ENCODE measurements around the gene SNX10.

The SNX10 gene

DNA sequence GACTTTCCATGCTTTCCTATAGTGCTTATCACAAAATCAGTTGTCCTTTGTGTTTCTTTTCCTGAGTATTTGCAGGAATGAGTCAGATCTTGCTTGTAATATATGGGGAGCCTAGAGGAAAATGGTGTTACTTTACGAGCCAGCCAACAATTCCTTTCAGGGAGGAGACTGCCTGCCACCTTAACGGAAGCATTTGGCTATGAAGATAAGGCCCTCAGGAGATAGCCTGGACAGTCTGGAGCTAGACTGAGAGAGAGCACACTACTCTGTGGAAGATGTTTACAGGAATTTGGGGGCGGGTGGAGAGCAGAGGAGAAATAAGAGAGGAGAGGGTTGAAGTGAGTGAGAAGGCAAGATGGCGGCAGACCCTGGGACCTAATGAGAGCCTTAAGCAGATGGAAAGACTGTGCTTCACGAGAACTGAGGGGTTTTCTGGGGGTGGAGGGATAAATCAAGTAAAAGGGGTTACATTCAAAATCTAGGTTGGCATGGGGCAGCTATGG, 126.3 kb downstream of the SNX10 start:
- DNase-seq (ENCODE audit: extremely low read depth, low read depth): no peak
- TF ChIP-seq, protein P1, sequence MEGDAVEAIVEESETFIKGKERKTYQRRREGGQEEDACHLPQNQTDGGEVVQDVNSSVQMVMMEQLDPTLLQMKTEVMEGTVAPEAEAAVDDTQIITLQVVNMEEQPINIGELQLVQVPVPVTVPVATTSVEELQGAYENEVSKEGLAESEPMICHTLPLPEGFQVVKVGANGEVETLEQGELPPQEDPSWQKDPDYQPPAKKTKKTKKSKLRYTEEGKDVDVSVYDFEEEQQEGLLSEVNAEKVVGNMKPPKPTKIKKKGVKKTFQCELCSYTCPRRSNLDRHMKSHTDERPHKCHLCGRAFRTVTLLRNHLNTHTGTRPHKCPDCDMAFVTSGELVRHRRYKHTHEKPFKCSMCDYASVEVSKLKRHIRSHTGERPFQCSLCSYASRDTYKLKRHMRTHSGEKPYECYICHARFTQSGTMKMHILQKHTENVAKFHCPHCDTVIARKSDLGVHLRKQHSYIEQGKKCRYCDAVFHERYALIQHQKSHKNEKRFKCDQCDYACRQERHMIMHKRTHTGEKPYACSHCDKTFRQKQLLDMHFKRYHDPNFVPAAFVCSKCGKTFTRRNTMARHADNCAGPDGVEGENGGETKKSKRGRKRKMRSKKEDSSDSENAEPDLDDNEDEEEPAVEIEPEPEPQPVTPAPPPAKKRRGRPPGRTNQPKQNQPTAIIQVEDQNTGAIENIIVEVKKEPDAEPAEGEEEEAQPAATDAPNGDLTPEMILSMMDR (IDR thresholded peaks at IDR 0.05; ENCODE audit: low read depth, low read length): no peak

DNA sequence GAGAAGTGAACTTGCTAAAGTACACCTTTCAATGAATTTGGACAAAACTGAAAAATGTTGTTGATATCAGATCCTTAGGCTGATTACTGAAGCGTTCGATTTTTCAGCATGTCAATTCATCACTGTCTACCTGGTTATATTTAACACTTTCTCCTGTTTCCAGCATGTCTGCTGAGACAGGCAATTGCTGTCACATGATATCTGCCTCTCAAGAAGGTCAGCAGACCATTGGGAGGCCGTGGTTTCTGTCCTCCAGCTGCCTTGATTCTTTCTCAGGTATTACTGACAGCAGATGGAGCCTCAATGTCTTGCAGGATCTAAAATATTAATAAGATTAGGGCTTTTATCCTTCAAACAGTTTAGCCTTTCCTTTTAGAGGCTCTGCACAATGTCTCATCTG, 127.5 kb downstream of the SNX10 start:
- TF ChIP-seq, protein P1 (IDR thresholded peaks at IDR 0.05; ENCODE audit: low read depth, low read length): no peak
- no peak for DNase-seq (ENCODE audit: extremely low read depth, low read depth)

DNA sequence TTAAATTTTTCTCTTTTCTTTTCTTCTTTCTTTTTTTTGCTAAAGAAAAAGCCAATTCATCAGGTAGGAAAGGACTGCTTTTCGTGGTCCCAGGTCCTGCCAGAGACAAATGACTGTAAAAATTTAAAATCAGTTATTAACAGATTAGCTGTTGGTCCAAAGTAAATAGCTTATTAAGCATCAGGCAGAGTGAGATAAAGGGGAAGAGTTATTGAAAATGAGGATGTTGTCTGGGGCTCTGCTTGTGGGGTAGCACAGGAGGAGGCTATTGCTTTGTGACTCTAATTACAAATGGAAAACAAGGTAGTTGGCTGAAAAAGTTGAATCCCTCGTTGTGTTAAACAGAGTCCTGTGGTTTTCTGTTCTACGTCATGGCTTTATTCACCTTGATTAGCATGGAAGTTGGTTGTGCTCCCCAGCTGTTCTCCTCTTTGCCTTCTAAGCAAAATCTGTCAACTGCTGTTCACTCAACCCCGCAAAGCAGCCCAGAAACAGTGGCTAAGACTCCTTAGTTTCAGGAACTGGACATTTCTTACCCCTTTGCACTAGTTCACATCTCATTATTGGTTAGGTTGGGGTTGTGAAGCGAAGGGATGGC, 128.9 kb downstream of the SNX10 start:
- TF ChIP-seq, protein P1 (IDR thresholded peaks at IDR 0.05; ENCODE audit: low read depth, low read length): no peak
- DNase-seq (ENCODE audit: extremely low read depth, low read depth): no peak

DNA sequence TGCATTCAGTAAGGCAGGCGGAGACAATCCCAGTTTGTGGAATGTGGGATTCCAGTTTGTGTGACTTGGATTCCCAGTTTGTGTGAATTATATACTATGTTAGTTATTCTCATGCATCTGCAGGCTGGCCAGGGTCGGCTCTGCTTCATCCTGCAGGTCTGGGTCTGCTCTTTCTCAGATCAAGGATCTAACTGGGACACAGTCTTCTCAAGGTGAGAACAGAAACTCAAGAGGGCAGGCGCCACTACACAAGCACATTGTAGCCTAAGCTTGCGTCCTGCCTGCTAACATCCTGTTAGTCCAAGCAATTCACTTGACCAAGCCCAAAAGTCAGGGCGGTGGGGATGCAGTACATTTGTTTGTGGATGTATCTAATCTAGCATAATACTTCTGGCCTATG, 131.1 kb downstream of the SNX10 start:
- no peak for DNase-seq (ENCODE audit: extremely low read depth, low read depth)
- TF ChIP-seq, protein P1 (IDR thresholded peaks at IDR 0.05; ENCODE audit: low read depth, low read length): no peak

DNA sequence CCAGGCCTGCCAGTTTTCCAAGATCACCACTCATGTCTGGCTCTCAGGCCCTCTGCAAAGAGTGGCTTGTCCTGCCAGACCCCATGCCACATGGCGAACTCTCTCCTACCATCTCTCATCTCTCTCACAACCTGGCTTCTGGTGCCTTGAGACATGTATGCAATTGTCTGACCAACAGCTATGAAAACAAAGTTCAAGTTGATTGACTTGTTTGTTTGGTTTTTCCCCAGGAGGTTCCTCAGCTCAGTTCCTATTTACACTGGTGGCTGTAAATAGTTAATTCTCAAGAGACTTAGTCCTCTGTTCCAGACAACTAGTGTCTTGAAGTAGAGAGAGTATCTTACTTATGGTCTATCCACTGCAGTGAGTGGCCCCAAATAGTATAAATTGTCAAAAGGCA, 131.8 kb downstream of the SNX10 start:
- TF ChIP-seq, protein P1 (IDR thresholded peaks at IDR 0.05; ENCODE audit: low read depth, low read length): no peak
- no peak for DNase-seq (ENCODE audit: extremely low read depth, low read depth)

All from AG09319 (cell line).